Fibroblast of skin of abdomen (primary cell): ENCODE results near the gene GRID2.

Experiments used
- DNase-seq: peaks from one replicate; pipeline ENCODE4 v3.0.0-alpha.2; 2013

GRID2 gene

GRCh38 chr4:92535599-92535998 is 231.8 kb downstream of the GRID2 start:
- no peak for DNase-seq

DNA sequence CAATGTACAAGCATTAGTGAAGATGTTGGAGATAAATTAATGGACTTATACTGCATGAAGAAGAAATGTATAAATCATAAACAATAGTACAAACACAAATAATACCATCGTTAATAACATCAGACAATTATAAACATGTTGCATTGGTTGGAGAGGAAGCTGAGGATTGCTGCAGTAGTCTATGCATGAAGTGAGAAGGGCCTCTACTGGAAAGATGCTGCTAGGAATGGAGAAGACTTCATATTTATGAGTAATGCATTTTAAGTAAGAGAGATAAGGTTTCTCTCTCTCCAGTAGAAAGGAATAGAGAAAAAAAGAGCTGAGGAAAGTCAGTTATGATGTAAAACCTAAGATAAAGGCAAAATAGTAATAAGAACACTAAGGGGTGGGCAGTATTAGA is 247.8 kb downstream of the GRID2 start:
- DNase-seq, result no peak

DNA sequence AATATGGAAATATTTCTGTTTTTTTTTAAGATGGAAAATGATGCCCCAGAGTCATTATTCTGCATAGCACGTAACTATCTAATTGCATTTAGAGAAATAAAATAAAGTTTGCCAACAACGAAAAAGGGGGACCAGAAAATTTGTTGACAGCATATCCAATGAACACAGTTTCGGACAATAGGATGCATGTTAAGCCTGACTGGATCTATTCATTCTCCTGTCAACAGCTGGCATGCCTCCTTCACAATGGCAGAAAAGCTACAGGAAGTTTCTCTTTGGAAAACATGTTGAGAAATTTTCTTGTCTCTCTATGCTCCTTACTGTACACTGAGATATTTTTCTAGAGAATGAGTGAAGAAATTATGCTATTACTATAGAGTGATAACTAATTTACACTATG is 262.5 kb downstream of the GRID2 start:
- DNase-seq, result no peak

DNA sequence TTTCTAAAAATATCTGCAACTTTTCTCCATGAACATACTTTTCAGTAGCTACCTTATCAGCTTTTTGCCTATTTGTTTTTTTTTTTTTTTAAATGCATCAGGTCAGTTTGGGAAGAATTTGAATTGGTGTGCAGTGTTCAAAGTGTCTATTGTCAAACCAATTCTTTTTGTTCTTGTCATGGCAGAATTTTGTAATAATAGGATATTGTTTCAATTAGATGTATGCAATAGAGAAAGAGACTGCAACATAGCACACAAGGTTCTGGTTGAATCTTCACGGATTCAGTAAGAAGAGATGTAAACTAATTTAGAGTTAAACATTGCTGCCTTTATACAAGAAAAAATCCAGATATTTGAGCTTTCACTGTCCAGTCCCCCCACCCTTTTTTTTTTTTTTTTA is 277.1 kb downstream of the GRID2 start:
- DNase-seq, result no peak

DNA sequence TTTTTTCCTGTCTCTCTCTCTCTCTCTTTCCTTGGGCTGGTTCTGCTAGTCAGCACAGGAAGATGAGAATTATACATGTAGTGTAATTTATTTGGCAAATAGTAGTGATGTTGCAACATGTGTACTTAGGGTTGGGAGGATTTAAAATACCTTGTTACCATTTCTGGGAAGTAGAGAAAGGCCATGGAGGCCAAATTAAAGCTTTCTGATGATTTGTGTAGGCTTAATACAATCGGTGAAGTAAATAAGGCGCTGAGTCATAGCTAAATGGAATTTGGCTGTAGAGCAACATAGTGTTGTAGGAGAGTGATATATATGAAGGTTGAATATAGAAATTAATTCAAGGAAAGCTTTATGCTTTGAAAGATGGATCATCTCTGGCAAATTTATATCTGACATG is 295.3 kb downstream of the GRID2 start:
- no peak for DNase-seq

DNA sequence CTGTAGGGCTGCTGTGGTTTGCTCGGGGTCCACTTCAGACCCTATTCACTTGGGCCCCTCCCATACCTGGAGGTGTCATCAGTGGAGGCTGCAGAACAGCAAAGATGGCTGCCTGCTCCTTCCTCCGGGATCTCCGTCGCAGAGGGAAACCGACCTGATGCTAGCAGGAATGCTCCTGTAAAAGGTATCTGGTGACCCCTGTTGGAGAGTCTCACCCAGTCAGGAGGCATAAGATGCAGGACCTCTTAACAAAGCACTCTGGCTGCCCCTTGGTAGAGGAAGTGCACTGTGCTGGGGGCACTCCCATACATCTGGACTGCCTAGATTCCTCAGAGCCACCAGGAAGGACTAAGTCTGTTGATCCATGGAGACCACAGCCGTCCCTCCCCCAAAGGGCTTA is 296.9 kb downstream of the GRID2 start:
- no peak for DNase-seq

- DNase-seq, result no peak
These were observed 302.5 kb downstream of the GRID2 start for GRCh38 chr4:92606227-92606626.

DNA sequence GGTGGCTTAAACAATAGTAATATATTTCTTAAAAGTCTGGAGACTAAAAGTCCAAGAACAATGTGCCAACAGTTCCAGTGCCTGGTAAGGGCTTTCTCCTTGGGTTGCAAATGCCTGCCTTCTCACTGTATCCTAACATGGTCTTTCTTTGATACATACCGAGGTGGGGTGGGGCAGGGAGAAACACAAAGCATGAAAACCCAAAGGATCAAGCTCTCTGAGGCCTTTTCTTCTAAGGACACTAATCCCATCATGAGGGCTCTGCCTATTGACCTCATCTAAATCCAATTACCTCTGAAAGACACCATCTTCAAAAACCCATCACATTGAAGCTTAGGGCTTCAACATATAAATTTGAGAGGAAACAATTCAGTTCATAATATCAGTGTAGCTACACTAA is 311.3 kb downstream of the GRID2 start:
- no peak for DNase-seq

- no peak for DNase-seq
These were observed 315.2 kb downstream of the GRID2 start for GRCh38 chr4:92618968-92619367.

- no peak for DNase-seq
These were observed 325.5 kb downstream of the GRID2 start for GRCh38 chr4:92629302-92629701.

DNA sequence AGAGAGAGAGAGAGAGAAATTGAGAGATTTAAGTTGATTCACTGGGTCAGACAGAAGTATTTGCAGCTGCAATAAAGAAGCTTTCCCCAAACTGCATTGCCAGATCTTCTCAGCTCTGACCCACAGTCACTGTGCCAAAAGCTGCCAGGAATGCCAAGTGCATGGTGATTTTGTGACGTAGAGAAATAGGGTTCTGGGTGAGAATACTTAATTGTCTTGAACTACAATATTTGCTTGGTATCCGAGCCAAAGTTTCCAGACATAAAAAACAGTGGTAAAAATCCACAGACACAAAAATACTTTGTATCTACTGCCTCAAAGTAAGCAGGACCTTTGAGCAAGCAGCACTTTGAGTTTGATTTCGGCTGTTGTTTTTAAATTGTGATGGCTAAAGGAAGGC is 331.1 kb downstream of the GRID2 start:
- no peak for DNase-seq

- DNase-seq, result no peak
These were observed 332.5 kb downstream of the GRID2 start for GRCh38 chr4:92636038-92636806.

- DNase-seq, result no peak
These were observed 337.6 kb downstream of the GRID2 start for GRCh38 chr4:92641409-92641808.

- DNase-seq, result no peak
These were observed 343.1 kb downstream of the GRID2 start for GRCh38 chr4:92646826-92647225.

GRCh38 chr4:92651536-92651935 is 347.8 kb downstream of the GRID2 start:
- no peak for DNase-seq

DNA sequence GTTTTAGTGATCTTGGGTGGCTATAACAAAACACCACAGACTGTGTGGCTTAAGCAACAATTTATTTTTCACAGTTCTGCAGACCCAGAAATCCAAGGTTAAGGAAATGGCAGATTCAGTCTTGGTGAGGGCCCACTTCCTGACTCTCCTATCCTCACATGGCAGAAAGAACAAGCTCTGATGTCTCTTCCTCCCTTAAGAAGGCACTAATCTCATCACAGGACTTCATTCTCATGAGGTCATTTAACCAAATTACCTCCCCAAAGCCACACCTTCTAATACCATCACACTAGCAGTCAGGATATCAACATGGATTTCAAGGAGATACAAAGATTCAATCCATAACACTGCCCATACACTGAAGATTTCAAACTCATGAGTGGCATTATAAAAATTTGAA is 350.3 kb downstream of the GRID2 start:
- no peak for DNase-seq

DNA sequence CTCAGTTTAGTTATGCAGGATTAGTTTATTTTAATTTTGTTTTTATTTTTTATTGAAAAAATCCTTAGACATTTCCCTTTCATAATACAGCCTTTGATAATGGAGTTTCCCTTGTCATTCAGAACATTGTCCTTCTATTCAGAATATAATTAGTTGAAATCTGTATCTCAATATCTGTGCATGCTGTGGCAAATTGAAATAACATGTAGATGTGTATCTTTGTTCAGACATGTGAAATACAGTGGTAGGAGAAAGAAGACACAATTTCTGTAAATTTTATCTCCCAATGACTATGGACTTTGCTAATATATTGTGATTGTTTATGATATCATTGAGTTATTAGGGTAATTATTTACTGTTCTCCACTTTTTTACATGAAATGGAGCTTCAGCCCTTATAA is 353.9 kb downstream of the GRID2 start:
- no peak for DNase-seq

- no peak for DNase-seq
These were observed 354.6 kb downstream of the GRID2 start for GRCh38 chr4:92658318-92658717.

- DNase-seq, result no peak
These were observed 374.0 kb downstream of the GRID2 start for GRCh38 chr4:92677805-92678204.

GRCh38 chr4:92678292-92678691 is 374.5 kb downstream of the GRID2 start:
- no peak for DNase-seq

DNA sequence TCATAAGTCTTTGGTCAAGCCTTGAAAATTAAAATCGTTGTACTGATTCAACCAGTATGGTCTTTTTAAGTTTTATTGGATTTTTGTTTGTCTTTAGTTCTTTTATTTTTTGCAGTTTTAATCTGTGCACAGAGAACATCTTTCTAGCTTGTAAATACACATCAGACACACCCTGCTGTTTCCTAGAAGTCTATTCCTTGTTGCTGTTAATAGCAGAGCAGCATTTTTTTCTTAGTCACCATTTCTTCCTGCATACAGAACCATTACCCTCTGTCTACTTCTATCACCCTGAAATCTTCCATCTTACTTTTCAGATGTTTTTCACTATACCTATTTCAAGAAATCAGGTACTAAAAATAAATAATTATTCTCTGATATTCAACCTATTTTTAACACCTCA is 375.4 kb downstream of the GRID2 start:
- no peak for DNase-seq

DNA sequence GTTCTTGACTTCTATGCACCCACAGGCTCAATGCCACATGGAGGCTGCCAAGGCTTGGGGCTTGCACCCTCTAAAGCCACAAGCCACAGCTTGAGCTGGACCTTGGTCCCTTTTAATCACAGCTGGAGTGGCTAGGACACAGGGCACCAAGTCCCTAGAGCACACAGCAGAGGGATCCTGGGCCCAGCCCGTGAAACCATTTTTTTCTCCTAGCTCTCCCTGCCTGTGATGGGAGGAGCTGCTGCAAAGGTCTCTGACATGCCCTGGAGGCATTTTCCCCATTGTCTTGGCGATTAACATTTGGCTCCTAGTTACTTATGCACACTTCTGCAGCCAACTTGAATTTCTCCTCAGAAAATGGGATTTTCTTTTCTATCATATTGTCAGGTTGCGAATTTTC is 410.9 kb downstream of the GRID2 start:
- no peak for DNase-seq

DNA sequence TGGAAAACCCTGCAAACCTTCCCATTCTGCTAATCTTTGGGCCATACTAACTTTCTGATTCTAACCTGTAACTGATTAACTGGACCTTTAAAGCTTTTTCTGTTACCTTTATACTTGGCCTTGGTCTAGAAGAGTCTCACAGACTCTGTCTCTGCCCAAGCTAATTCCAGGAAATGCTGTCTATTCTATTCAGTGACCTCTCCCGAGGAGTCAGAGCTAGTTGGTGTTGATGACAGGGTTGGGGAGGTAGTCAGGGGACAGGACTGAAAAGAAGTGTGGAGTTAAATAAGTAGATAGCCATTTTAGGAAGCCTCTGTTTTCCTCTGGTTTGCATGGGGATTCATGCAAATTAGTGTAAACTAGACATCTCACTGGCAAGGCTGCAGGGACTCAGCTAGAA is 429.5 kb downstream of the GRID2 start:
- DNase-seq, result no peak

DNA sequence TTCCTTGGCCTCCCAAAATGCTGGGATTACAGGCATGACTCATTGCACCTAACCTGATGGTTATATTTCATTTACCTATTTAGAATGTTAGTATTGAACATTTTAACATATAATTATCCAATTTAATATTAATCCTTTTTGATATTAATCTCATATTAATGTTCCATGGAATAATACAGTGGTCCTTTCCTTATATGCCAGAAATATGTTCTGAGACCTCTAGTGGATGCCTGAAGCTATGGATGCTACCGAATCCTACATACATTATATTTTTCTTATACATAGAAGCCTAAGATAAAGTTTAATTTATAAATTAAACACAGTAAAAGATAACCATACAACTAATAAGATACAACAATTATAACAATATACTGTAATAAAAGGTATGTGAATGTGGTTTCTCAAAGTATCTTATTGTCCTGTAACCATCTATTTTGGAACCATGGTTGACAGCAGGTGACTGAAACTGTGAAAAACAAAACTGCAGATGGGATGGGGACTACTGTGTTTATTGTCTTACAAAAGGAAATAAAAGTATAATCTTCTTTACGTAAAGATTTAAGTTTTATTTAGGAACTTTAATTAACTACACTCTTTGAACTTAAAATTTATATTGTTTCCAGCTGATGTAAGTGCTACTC is 431.4 kb downstream of the GRID2 start:
- DNase-seq, result no peak

GRCh38 chr4:92760433-92760832 is 456.7 kb downstream of the GRID2 start:
- no peak for DNase-seq
